Stimulated activated CD4-positive, alpha-beta T cell treated with anti-CD3 and anti-CD28 coated beads, Interleukin-1b, Interleukin-23, amount 100 ng/mL, for 1 hour (primary cell): Measurements from ENCODE around the gene ARHGAP26.

Source experiments
- DNase-seq, 2 donors: peaks; one replicate each; pipeline ENCODE4 v3.0.0-alpha.2; 2020; ENCODE audit warnings: low read depth in 2 of 2

The ARHGAP26 gene

GRCh38 chr5:142769793-142770649 lies at the start of gene ARHGAP26:
ARHGAP26 (plus strand) TSS chr5:142770377; CDS start chr5:142770762, 385 bp downstream.
- peak; percentile 78 to 79 for DNase-seq

DNA sequence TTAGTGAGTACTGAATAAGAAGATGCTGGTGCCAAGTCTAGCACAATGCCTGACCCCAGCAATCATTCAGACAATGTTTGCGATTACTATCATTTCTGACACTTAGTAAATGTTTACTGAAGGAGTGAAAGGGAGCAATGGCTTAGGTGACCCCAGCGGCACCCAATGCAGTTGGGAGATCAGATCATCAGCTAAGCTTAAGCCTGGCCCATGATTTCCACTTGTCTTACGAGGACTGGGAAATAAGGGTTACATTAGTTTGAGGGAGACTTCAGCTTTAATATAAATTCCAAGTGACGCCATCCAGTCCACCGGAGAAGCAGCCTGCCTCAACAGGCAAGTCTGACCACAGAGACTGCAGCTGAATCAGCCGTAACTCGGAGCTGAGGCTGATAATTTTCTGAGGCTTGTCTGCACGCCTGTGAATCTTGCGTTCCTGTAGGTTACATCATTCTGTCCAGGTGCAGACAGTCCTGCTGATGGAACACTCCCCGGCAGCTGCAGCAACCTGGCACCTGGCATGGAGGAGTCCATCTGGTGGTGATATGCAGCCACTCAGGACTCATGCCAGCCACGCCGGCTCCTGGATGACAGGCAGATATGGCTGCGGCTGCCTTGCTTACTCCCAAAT lies 49.4 kb upstream of the ARHGAP26 start:
- no peak for DNase-seq

DNA sequence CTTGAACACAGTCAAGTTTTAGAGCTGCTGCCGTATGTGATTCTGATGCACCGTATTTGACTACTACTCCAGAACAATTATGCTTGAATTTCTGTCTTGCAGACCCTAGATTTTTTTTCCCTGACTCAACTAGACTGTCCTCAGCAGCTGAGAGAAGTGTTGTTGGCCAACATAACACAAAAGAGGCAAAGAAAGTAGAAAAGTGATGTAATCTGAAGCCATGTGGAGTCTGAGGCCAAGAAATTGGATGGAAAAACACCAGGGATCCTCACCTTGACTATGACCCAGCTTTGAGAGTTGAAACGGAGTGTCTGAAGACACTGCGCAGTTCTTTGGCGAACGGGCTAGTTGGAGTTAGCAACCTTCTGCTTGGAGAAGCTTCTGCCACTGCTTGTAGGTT lies 48.0 kb upstream of the ARHGAP26 start:
- no peak for DNase-seq

DNA sequence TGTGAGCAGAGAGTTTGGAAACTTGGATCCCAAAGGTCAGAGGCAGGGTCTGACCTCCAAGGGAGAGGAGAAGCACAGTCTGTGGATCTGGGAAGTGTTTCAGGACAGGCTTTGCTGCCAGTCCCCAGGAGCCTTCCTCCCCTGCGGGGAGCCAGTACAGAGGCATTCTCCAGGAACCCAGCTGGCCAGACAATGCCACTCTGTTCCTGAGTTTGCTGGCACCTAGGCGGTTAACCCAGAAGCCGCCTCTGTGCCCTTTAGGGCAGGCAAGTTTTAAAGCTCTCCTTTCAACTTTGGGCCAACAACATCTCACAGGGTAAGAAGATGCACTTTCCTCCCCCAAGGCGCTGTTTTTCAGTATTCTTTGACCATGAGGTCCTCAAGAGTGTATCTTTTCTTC lies 47.3 kb upstream of the ARHGAP26 start:
- no peak for DNase-seq

DNA sequence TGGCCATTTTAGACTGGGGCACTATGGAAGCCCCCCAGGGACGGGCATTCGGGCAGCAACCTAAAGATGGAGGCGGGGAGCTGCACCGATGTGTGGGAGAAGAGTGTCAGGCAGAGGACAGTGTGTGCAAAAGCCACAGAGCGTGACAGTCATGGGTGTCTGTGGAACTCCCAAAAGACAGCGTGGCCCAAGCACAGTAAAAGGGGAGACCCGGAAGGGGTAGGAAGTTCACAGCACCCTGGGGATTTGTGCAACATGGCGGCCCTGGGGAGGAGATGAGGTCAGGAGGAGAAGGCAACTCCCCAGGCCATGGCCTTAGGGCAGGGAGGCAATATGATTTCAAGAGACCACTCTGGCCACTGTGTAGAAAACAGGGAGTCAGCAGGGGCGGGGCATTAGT lies 45.4 kb upstream of the ARHGAP26 start:
- DNase-seq = no peak

DNA sequence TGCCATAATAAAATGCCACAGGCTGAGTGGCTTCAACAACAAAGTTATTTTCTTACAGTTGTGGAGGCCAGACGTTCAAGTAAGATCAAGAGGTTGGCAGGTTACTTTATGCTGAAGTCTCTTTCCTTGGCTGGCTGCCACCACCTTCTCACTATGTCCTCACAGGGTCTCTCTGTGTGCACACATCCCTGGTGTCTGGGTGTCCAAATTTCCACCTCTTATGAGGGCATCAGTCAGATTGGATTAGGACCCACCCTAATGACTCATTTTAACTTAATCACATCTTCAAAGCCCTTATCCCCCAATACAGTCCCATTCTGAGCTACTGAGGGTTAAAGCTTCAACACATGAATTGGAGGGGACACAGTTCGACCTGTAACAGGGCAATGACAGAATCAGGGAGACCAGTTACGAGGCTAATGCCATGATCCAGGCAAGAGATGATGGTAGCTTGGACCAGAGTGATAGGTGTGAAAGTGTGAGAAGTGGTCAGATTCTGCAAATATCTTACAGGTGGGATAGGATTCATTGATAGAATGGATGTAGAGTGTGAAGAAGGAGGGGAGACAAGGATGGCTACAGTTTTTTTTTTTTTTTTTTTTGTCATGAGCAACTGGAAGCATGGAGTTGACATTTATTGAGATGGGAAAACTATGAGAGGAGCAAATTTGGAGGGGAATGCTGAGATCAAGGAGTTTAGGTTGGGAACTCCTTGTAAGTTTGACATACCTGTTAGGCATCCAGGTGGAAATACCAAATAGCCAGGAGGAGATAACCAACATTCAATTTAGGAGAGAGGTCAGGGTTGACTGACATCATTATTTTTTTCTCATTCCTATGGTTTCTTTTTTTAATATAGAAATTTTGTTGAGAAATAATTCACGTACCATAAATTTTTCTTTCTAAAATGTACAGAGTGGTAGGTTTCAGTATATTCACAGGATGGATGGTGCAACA lies 44.7 kb upstream of the ARHGAP26 start:
- no peak for DNase-seq

DNA sequence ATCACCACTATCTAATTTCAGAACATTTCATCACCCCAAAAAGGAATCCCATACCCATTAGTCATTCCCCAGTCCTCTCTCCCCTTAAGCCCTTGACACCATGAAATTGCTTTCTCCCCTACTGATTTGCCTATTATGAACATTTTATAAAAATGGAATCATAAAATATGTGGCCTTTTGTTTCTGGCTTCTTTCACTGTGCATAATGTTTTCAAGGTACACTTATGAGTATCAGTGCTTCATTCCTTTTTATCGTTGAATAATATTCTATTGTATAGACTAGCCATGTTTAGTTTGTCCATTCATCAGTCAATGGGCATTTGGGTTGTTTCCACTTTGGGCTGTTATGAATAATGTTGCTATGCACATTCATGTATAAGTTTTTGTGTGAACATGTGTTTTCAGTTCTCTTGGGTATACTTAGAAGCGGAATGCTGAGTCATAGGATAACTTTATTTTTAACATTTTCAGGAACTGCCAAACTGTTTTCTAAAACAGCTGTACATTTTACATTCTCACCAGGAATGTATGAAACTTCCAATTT lies 43.9 kb upstream of the ARHGAP26 start:
- no peak for DNase-seq

GRCh38 chr5:142727735-142728047 lies 42.5 kb upstream of the ARHGAP26 start:
- DNase-seq = no peak

DNA sequence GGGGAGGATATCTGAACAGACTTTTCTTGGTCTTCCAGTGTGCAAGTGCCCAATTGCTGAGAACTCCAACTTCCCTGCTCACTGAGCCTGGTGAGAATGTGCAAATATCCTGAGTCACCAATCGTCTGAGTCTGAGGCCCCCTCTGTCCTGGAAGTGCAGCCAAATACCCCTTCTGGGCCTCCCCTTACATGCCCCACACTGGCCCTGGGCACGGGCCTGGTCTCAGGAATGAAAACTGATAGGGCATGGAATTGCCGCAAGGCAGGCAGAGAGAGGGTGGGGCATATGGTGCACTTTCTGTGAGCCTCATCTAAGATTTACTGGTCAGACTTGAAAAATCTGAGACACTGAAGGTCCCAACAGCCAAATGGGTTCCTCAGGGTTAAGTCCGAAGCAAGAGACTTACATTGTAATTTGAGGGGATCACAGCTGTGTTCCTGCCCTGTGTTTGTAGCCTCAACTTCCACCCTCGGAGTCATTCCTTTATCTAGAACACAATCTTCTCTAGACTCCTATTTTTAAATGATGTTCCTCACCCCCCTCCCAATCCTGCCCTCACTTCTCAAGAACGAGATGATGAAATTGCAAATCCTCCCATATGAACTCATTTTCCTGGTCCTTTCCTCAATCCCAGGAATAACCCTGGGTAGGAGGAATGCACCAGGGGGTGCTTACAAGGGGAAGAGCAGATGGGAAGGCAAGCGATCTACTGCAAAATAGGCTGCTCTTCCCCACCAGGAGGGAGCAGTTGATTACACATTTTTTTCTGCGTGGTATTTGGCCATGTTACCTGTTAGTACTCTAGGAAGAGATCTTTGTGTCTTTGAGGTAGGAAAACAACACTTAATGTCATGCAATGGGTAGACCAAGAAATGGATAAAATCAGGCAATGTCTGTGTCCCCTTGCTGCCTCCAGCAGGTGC lies 34.6 kb upstream of the ARHGAP26 start:
- no peak for DNase-seq

DNA sequence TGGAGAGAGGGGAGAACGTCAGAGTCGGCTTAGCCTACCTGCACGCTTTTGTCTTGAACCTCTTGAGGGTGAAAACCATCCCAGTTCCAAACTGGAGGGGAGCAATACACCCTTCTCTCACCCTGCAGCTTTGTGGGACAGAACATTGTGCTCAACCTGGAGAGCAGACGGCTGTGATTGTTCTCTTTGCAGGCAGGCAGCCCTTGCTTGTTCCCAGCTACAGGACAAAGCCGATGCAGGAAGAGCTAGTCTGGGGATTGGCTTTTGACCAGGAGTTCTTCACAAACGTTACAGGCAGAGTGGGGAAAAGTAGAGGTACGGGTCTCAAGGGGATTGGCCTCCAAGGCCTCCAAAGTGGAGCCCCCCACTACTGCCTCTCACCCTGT lies 33.9 kb upstream of the ARHGAP26 start:
- no peak for DNase-seq

- DNase-seq = no peak
Measured at GRCh38 chr5:142737179-142737578, 33.0 kb upstream of the ARHGAP26 start.

DNA sequence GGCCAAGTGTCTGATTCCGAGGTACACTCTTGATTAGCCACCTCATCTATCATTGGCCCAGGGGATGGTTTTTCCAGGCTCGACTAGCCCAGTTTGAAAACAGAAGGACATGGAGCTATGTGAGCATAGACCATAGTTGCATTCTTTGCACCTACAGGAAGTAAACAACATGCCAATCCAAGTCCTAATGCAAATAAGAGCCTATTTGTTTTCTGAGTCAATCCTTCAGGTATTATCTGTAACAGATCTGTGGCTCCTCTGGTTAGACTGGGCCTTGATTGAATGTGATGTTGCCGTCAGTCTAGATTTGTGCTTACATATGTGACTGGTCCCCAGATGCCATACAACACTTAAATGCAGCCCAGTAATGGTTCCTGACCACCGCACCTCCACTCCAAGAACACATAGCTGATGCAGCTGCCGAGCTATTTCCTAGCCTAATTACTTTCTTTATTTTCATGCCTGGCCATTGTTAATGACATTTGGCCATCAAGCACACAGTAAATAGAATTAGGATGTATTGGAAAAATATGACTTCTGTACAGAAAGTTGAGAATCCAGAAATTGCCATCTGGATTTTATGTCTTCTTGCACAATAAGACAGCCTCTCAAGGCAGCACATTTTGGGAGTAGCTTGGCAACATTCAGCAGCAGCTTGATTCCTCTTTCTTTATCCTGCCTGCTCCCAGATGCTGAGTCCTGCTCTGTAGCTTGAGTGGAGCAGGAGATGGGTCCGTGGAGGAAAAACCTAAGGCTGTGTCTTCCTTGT lies 29.5 kb upstream of the ARHGAP26 start:
- DNase-seq = no peak

DNA sequence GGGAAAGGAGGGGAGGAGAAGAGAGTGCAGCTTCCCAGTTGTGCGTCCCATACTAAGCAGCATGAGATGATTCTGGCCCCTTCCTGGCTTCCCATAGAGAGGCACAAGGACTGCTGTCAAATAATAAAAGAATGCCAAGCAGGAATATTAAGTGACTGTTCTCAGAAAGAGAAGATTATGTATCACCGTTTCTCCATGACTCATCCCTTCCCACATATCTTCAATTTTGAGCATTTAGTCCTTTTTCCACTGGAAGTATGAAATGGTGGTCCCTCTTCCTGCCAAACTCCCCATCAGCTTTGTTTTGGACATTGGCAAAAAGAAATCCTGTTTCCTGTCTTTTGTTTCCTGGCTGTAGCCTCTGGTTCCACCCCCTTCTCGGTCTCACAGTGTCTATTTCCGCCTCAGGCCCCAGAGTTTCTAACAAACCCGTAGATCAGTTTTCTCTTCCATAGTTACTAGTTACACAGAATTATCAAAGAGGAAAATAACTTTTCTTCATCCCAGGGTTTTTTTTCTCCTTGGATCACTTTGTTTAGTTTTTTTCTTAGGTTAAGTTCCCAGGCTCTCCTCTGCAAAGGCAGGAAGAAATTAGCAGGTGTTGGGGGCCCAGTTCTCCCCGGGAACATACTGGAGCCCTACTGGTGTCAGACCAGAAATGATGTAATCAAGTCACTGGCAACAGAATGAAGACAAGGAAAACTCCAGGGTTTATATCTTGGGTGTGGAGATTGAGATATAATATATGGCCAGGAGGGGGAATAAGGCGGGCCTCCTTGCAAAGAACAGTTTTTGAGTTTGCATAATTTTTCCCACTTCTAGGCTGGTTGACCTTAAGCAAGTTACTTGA lies 26.4 kb upstream of the ARHGAP26 start:
- DNase-seq = no peak

- DNase-seq = no peak
Measured at GRCh38 chr5:142745268-142745667, 24.9 kb upstream of the ARHGAP26 start.

- DNase-seq = no peak
Measured at GRCh38 chr5:142746532-142747433, 23.4 kb upstream of the ARHGAP26 start.

- no peak for DNase-seq
Measured at GRCh38 chr5:142748132-142748531, 22.0 kb upstream of the ARHGAP26 start.

DNA sequence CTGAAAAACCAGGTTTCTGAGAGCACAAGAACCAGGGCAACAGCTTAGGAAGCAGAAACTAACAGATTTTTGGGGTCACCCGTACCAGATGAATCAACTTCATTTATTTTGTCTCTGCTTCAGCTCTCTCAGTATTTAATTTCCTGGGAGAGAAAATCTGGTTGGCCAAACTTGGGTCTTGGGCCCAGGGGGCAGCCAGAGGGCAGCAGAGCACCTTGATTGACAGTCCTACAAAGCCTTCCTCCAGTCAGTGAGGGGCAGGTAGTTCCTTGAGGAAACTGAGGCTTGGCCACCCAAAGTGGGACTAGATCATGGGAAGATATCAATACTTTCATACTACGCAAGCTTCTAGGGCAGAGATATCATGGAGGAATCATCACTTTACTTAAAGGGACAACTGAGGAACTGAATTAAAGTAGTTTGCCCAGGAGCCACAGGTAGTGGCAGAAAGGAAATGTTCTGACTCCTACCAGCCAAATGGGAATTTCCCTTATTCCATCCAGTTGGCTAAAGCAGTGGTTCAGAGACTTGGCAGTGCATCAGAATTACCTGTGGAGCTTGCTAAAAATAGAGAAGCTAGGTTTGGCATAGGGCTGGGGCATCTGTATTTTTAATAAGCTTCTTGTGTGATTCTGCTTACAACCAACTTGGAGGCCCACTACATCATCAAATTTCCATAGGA lies 21.5 kb upstream of the ARHGAP26 start:
- DNase-seq = peak; percentile 6 to 24

DNA sequence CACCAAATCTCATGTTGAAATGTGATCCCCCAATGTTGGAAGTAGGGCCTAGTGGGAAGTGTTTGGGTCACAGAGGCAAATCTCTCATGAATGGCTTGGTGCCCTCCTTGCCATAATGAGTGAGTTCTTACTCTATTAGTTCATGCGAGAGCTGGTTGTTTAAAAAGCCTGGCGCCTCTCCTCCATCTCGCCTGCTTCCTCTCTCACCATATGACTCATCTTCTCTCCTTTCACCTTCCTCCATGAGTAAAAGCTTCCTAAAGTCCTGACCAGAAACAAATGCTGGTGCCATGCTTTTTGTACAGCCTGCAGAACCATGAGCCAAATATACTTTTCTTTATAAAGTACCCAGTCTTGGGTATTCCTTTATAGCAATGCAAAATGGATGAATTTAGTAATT lies 20.9 kb upstream of the ARHGAP26 start:
- no peak for DNase-seq
